Upper lobe of left lung (tissue), 6 donors: ENCODE measurements around the gene PHF8. TPM values are rescaled to one million over a fixed set of nuclear protein-coding genes. Genes with fewer than 3 reads are reported as not detected.

Experiments
- ATAC-seq, 2 donors: fragments of 200-7000 bp; cut with Tn5 transposase; one replicate each; pipeline ENCODE4 v1.9.1; 2022; ENCODE audit warnings: mild to moderate bottlenecking in 2 of 2, moderate library complexity in 2 of 2; ENCODE audit not compliant: low FRiP score in 2 of 2
- DNase-seq, 2 donors: peaks; one replicate each; pipeline ENCODE4 v3.0.0-alpha.2; 2019 to 2020
- H3K27ac ChIP-seq, 4 donors: fragments of 200-600 bp; sonication (generic); one replicate each; pipeline ENCODE4 v1.5.1; 2016 to 2019
- H3K27me3 ChIP-seq, 4 donors: fragments of 200-600 bp; sonication (generic); one replicate each; pipeline ENCODE4 v1.5.1; 2017 to 2019
- H3K36me3 ChIP-seq, 4 donors: fragments of 200-600 bp; sonication (generic); one replicate each; pipeline ENCODE4 v1.5.1; 2016 to 2019
- H3K4me1 ChIP-seq, 4 donors: fragments of 200-600 bp; sonication (generic); one replicate each; pipeline ENCODE4 v1.5.1; 2018 to 2019
- H3K4me3 ChIP-seq, 4 donors: fragments of 200-600 bp; sonication (generic); one replicate each; pipeline ENCODE4 v1.5.1; 2017 to 2019; ENCODE audit warnings: mild to moderate bottlenecking in 2 of 4, moderate library complexity in 1 of 4
- H3K9me3 ChIP-seq, 4 donors: fragments of 200-600 bp; sonication (generic); one replicate each; pipeline ENCODE4 v1.5.1; 2018 to 2019
- EP300 ChIP-seq, 4 donors: sonication (generic); formaldehyde crosslinking; IDR thresholded peaks; one replicate each; pipeline ENCODE4 v1.5.1; 2017; ENCODE audit warnings: antibody characterized with exemption in 4 of 4, control low read depth in 2 of 4
- POLR2A ChIP-seq, 4 donors: fragments of 450-650 bp; IDR thresholded peaks; one replicate each; pipeline ENCODE4 v1.5.1; 2016 to 2017; ENCODE audit warnings: antibody characterized with exemption in 4 of 4, mild to moderate bottlenecking in 2 of 4
- POLR2AphosphoS5 ChIP-seq, 2 donors: sonication (generic); formaldehyde crosslinking; IDR thresholded peaks; one replicate each; pipeline ENCODE4 v1.5.1; 2017; ENCODE audit warnings: antibody characterized with exemption in 2 of 2
- WGBS, 2 donors: methylation state at CpG; one replicate each; pipeline ENCODE4 v1.1.5; 2017 to 2018; 5-methylcytosine and 5-hydroxymethylcytosine counted together
- total RNA-seq, 6 donors: library from RNA; depleted of rRNA in 4 of 6; stranded (reverse); fragments of >200 nt in 4 of 6; gene quantifications; one replicate each; pipeline versions ENCODE4 v1.1.0 to v1.2.1, GENCODE V29; 2016 to 2021
- TF ChIP-seq, protein P1 (sequence below), 6 experiments: fragments of 450-650 bp in 4 of 6; fragments of 200-600 bp in 2 of 6; sonication (generic) in 2 of 6; IDR thresholded peaks; one replicate each; pipeline ENCODE4 v1.5.1; 2016 to 2019; ENCODE audit warnings: antibody characterized with exemption in 6 of 6
- donor health status: DM: no; HTN: no; CAD: no; lungs with moderate emphysema.
- donor health status: DM: no; HTN: yes; CAD: no; lungs with severe emphysema.

Gene PHF8
- total RNA-seq, 6 donors from 2014 or later, result 23.7 to 125 (median 27.1) TPM

DNA sequence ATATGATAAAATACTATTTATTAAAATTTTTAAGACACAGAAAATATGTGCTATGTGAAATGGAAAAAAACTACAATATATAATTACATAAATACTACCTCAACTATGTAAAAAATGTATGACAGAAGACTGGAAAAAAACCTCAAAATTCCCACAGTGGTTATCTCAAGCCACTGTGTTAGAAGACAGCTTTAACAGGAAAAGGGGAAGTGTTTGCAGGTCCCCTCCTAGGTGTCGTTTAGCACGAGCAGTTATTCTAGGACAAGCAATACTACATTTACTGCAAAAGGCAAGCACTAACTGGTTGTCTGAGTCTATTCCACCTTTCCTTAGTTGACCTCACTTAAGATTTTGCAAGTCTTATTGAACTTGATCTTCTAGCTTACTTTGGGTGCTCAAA lies 44.9 kb upstream of the PHF8 start:
- Histone ChIP-seq H3K27ac (no peak overlapping the region), H3K9me3 (no peaks in the 10 kb centered on the region), H3K4me3 (no peak overlapping the region), H3K27me3 (no peaks in the 10 kb centered on the region), H3K4me1 (no peaks in the 10 kb centered on the region), H3K36me3 (peaks cover 0 to 6% (median 0%) of the 10 kb centered on the region in 4 donors)
- no peak for TF ChIP-seq POLR2AphosphoS5 (IDR thresholded peaks at IDR 0.05)
- no peak for DNase-seq
- 62 to 80% methylated on average over 2 of the region's 2 CpGs for WGBS, 2 donors
- no peak for ATAC-seq

- DNase-seq, result no peak
- Histone ChIP-seq H3K9me3 (no peaks in the 10 kb centered on the region), H3K27ac (no peak overlapping the region), H3K4me1 (no peaks in the 10 kb centered on the region), H3K4me3 (no peak overlapping the region), H3K27me3 (no peaks in the 10 kb centered on the region), H3K36me3 (peaks cover 0 to 6% (median 0%) of the 10 kb centered on the region in 4 donors)
- ATAC-seq, result no peak
- TF ChIP-seq POLR2A (IDR thresholded peaks at IDR 0.05) (no peak), EP300 (IDR thresholded peaks at IDR 0.05) (no peak), POLR2AphosphoS5 (IDR thresholded peaks at IDR 0.05) (no peak)
- TF ChIP-seq, protein P1, sequence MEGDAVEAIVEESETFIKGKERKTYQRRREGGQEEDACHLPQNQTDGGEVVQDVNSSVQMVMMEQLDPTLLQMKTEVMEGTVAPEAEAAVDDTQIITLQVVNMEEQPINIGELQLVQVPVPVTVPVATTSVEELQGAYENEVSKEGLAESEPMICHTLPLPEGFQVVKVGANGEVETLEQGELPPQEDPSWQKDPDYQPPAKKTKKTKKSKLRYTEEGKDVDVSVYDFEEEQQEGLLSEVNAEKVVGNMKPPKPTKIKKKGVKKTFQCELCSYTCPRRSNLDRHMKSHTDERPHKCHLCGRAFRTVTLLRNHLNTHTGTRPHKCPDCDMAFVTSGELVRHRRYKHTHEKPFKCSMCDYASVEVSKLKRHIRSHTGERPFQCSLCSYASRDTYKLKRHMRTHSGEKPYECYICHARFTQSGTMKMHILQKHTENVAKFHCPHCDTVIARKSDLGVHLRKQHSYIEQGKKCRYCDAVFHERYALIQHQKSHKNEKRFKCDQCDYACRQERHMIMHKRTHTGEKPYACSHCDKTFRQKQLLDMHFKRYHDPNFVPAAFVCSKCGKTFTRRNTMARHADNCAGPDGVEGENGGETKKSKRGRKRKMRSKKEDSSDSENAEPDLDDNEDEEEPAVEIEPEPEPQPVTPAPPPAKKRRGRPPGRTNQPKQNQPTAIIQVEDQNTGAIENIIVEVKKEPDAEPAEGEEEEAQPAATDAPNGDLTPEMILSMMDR (IDR thresholded peaks at IDR 0.05), result no peak
- WGBS, 2 donors, result 78 to 88% methylated on average over 2 to 4 of the region's 4 CpGs
Observed at GRCh38 chrX:54087661-54088060, 43.4 kb upstream of the PHF8 start.

GRCh38 chrX:54085666-54086065 lies 41.4 kb upstream of the PHF8 start:
- 77 to 99% methylated on average over 6 of the region's 6 CpGs for WGBS, 2 donors
- no peak for DNase-seq
- Histone ChIP-seq H3K9me3 (no peaks in the 10 kb centered on the region), H3K36me3 (peaks cover 0 to 11% (median 0%) of the 10 kb centered on the region in 4 donors), H3K27me3 (no peaks in the 10 kb centered on the region), H3K4me1 (no peaks in the 10 kb centered on the region), H3K27ac (no peak overlapping the region), H3K4me3 (no peak overlapping the region)
- TF ChIP-seq POLR2A (IDR thresholded peaks at IDR 0.05) (no peak), POLR2AphosphoS5 (IDR thresholded peaks at IDR 0.05) (no peak), EP300 (IDR thresholded peaks at IDR 0.05) (no peak)
- TF ChIP-seq, protein P1 (IDR thresholded peaks at IDR 0.05), result no peak
- no peak for ATAC-seq

GRCh38 chrX:54076903-54077302 lies 32.6 kb upstream of the PHF8 start:
- H3K9me3 ChIP-seq, result no peaks in the 10 kb centered on the region
- ATAC-seq, result no peak

GRCh38 chrX:54074826-54075225 lies 30.6 kb upstream of the PHF8 start:
- ATAC-seq, result no peak
- no peak overlapping the region for H3K4me3 ChIP-seq
- no peaks in the 10 kb centered on the region for H3K27me3 ChIP-seq
- WGBS, 2 donors, result 87 to 100% methylated on average over 6 of the region's 6 CpGs
- TF ChIP-seq, protein P1 (IDR thresholded peaks at IDR 0.05), result no peak
- TF ChIP-seq POLR2AphosphoS5 (IDR thresholded peaks at IDR 0.05) (no peak), POLR2A (IDR thresholded peaks at IDR 0.05) (no peak), EP300 (IDR thresholded peaks at IDR 0.05) (no peak)
- no peak for DNase-seq
- H3K36me3 ChIP-seq, result peaks cover 0 to 7% (median 0%) of the 10 kb centered on the region in 4 donors
- no peaks in the 10 kb centered on the region for H3K9me3 ChIP-seq
- H3K27ac ChIP-seq, result no peak overlapping the region
- no peaks in the 10 kb centered on the region for H3K4me1 ChIP-seq

More at GRCh38 chrX:54076903-54077302, 32.6 kb upstream of the PHF8 start:
- DNase-seq, result no peak
- Histone ChIP-seq H3K4me1 (no peaks in the 10 kb centered on the region), H3K27me3 (no peaks in the 10 kb centered on the region), H3K27ac (no peak overlapping the region), H3K4me3 (no peak overlapping the region), H3K36me3 (peaks cover 0 to 7% (median 2%) of the 10 kb centered on the region in 4 donors)
- WGBS, 2 donors, result 86 to 100% methylated on average over 2 of the region's 2 CpGs
- TF ChIP-seq, protein P1 (IDR thresholded peaks at IDR 0.05), result no peak
- no peak for TF ChIP-seq EP300 (IDR thresholded peaks at IDR 0.05)
- no peak for TF ChIP-seq POLR2AphosphoS5 (IDR thresholded peaks at IDR 0.05)
- TF ChIP-seq POLR2A (IDR thresholded peaks at IDR 0.05), result no peak
